H4 (cell line): ENCODE measurements around the gene SLCO3A1. TPM values are rescaled to one million over a fixed set of nuclear protein-coding genes. Genes with fewer than 3 reads are reported as not detected.

Experiments
- DNase-seq: peaks from one replicate; pipeline ENCODE4 v3.0.0-alpha.2; 2015; ENCODE audit warnings: low spot score
- total RNA-seq: library from RNA; depleted of rRNA; stranded (reverse); fragments of >200 nt; shearing (Covaris generic); gene quantifications from 2 replicates; pipeline ENCODE4 v1.2.3, GENCODE V29; 2014

SLCO3A1 gene
- total RNA-seq, 1 experiment from 2014 or later: 9.3 TPM

GRCh38 chr15:91966194-91966552, 112.7 kb downstream of the SLCO3A1 start:
- DNase-seq: no peak

DNA sequence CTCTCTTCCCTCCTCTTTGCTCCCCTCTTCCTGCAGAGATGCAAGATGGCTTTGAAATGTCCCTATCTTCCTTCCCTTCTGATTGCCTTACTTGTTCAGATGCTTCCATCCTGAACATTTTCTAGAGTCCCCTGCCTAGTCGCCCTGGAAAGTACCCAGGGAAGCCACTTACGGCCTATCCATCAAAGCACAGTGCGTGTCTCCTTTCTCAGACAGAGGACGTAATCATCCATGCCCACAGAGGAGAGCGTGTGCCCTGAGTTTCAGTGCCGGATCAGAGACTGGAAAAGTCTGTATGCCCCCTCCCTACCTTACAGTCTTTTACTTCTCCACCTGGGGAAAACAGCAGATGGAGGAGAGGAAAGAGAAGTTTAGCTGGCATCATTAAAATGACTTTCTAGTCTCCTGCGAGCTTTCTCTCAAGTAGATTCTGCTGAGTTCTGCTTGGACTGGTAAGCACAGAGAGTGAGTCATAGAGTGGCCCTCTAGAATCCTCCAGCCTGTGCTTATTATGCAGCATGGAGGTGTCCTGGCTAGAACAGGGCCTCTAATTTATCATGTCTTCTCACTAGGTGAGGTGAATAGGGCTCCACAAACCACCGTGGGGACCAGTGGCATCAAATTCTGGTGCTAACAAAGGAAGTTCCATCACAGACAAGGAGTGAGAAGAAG, 114.6 kb downstream of the SLCO3A1 start:
- no peak for DNase-seq

DNA sequence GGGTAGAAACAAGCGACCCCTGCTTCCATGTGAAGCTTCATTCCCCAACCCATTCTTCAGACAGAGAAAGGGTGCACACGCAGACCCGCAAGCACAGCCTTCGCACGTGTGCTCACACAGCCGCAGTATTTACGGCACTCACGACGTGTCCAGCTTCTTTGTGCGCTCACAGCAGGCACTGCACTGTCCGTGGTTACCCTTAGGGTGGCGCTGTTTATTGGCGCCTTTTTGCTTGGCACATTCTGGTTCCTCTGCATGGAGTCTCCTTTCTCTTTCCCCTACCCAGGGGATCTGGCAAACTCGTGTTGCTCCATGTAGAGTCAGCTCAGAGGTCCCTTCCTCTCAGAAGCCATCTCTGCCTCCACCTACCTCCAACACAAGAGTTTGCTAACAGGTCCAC, 115.1 kb downstream of the SLCO3A1 start:
- DNase-seq: no peak

GRCh38 chr15:91970142-91970541, 116.6 kb downstream of the SLCO3A1 start:
- DNase-seq: no peak

DNA sequence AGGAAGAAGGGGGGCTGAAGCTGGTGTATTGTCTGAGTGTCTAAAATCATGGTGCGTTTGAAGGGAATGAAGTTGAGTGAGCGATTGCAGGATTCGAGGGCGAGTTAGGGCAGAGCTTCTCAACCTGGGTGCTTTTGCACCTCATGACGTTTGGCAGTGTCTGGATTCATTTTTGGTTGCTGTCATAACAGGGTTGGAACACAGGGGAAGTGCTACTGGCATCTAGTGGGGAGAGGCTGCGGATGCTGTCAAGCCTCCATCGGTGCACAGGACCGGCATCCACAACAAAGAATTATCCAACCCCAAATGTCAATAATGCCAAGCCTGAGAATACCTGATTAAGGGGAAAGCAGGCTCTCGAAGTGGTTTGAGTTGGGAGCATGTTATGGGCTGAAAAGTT, 120.0 kb downstream of the SLCO3A1 start:
- no peak for DNase-seq

- no peak for DNase-seq
Measured at GRCh38 chr15:91974321-91974720, 120.8 kb downstream of the SLCO3A1 start.

DNA sequence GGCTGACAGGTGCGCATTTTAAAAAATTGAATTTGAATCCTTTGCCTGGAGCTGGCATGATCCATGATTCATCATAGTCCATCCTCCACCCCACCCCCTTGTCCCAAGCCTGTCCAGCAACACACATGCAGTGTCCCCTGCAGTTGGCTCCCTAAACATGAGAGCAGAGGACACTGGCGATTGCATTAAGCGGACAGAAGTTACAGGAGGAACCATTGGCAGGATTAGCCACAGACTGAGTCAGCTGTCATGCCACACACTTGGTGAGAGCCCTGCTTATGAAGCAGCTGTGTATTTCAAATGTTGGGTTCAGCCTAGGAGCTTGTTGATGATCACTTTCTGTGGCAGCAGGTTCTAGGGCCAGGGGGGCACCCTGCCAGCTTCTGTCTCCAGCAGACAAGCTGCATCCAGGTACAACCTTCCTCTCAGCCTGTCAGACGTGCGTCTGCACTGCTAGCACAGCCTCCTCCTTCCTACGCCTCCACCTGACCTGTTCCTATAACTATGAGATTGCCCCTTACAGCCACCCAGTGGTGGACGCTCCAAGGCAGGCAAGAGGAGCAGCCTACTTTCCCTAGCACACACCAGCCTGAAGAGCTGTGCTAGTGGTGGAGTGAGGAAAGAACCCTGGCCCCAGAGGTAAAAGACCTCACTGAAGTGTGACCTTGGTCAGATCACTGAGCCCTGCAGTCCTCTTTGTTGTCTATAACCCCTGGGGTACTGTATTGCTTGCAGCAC, 121.9 kb downstream of the SLCO3A1 start:
- no peak for DNase-seq

DNA sequence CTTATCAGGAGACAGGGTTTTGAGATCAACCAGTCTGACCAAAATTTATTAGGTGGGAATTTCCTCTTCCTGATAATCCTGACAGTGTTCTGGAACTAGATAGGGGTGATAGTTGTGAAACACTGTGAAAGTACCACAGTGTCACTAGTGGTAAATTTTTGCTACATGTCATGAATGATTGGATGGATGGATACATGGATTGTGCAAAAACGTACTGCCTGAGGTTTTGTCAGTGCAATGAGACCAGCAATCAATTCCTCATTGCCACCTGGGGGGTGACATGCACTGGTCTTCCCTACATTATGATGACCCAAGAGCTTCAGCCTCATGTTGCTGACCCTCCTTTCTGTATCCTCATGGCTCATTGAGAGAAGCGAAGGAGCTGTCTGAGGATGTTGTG, 123.5 kb downstream of the SLCO3A1 start:
- DNase-seq: no peak

DNA sequence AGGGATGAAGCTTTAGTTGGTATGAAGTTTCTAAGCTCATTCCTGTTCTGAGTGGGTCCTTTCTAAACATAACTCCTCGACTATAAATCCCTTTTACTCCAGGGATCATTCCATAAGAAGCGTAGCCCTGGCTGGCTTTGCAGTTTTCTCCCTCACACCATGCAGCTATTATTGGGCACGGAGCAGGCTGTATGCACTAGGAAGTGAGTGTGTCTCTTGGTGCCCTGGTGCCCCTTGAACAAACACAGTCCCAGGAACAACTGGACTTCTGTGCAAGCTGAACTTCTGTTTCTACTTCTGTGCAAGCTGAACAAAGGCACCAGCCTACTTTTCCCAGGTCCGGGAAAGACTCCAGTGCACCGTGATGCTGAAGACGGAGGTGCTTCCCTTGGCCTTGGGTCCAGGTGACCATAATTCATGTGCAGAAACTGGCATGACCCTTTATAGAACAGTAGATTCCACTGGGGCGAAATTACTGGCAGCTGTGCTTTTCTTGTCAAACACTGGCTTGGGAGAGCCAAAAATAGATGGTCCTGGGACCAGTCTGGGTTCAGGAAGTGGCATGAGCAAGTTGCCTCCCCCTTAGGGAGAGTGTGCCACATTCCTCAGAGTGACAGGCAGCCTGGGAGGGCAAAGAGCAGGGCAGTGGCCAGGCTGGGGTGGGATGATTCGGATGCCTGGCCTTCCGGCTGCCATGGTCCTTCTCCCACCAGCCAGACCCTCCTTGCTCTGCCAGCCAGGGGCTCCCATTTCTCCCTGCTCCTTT, 127.2 kb downstream of the SLCO3A1 start:
- no peak for DNase-seq

GRCh38 chr15:91981821-91982800, 128.6 kb downstream of the SLCO3A1 start:
- no peak for DNase-seq

GRCh38 chr15:91983729-91984340, 130.3 kb downstream of the SLCO3A1 start:
- no peak for DNase-seq

- DNase-seq: no peak
Measured at GRCh38 chr15:91985297-91985696, 131.8 kb downstream of the SLCO3A1 start.

DNA sequence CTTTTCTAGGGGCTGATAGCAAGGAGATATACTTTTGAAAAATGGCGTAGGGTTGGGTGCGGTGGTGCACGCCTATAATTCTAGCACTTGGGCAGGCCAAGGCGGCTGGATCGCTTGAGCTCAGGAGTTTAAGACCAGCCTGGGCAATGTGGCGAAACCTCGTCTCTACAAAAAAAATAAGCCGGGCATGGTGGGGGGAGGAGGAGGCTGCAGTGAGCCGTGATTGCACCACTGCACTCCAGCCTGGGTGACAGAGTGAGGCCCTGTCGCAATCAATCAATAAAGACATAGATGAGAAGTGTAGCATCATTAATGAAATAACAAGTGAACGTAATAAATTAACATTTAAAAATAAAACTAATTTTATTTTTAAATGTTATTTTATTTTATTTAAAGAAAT, 134.6 kb downstream of the SLCO3A1 start:
- DNase-seq: no peak

GRCh38 chr15:91988655-91989054, 135.1 kb downstream of the SLCO3A1 start:
- DNase-seq: no peak

DNA sequence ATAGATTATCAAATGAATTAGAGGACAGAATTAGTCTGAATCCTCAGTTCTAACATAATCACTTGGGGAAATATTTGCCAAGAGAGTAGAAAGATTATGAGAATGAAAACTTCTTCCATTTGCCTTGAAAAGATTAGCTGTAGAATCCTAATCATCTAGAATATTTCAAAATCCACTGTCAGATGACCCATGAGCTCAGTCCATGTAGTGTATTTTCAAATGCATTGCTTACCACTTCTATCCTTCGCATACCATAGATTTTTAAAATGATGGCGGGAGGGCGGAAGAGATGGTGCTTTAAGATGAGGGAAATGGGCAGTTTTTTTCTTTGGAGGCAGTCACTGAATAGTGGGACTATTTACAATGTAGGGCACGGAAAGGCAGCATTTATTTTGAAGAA, 136.3 kb downstream of the SLCO3A1 start:
- DNase-seq: no peak

DNA sequence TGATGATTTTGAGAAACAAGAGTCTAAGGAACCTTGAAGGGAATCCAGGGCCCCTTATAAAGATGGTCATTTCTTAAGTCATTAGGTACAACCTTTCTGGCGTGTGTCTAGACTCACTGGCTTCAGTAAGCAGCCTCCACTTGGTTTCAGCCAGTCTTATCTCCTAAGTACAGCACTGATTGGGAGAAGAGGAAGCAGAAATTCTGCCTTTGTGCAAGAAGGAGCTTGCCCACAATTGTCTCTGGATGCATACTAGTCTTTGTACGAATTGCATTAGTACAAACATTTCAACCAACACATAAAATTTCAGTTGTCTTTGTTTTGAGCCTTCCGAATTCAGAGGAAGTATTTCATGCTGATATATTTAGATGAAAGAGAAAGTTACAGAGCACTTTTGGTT, 139.4 kb downstream of the SLCO3A1 start:
- DNase-seq: no peak

DNA sequence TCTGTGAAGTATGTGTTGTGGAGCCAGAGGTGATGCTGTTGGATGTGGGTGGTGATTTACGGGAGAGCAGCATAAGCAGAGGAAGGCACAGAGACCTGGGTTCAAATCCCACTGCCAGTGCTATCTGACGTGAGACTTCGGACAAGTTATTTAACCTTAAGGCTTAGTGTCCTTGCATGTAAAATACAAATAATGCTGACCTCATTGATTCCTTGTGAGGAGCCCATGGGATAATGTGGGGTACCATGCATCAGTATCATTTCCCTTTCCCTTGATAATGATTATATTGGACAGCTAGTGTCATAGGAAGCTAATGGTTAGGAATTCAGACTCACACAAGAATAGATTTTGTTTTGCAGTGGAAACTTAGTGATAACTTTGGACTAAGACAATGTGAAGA, 141.6 kb downstream of the SLCO3A1 start:
- DNase-seq: no peak

GRCh38 chr15:91997163-91997562, 143.7 kb downstream of the SLCO3A1 start:
- no peak for DNase-seq

- no peak for DNase-seq
Measured at GRCh38 chr15:92000709-92001108, 147.2 kb downstream of the SLCO3A1 start.

DNA sequence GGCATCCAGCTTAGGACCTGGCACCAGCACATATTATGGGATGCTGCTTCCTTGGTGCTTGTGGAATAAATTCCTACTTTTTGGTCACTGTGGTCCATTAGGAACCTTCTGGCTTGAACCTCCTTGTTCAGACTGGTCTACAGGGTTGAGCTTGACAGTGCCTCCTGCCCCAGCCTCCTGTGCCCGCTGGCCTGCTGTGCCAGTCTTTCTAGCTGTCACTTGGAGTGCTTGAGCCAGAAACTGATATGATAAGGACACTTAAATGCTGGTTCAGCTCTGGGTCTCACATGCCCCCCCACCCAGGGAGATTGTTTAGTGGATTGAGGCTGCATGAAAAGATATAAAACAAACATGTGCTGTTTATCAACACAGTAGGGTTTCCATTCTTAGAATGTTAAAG, 147.8 kb downstream of the SLCO3A1 start:
- DNase-seq: no peak

DNA sequence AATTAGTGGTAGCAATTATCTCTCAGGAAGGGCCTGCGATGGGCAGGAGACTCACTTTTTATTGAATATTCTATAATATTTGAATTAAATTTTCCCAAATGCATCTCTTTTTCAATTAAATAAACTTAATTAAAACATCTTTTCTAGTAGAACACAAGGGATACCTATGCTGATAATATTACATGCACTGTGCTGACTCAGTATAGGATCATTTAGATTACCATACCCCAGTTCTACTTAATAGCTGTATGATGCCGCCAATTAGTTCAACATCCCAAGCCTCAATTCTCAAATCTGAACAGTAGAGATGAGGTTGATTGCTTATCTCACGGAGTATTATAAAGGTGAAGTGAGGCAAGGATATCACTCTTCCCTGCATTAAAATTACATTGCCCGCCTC, 149.2 kb downstream of the SLCO3A1 start:
- DNase-seq: no peak
